GM12872 (cell line): Measurements from ENCODE around the gene ZNF488.

ENCODE experiments used
- CTCF ChIP-seq: IDR thresholded peaks from 3 replicates; pipeline ENCODE4 v1.5.1; 2011; ENCODE audit warnings: low read depth, mild to moderate bottlenecking, low read length, moderate library complexity; ENCODE audit not compliant: insufficient read depth

The ZNF488 gene

GRCh38 chr10:47370878-47371277 is 13.2 kb downstream of the ZNF488 start:
- TF ChIP-seq CTCF: no peak

- TF ChIP-seq CTCF: no peak
These were observed 13.9 kb downstream of the ZNF488 start for GRCh38 chr10:47370015-47370767.

- no peak for TF ChIP-seq CTCF
These were observed 14.7 kb downstream of the ZNF488 start for GRCh38 chr10:47369251-47369894.

- TF ChIP-seq CTCF: no peak
These were observed 15.5 kb downstream of the ZNF488 start for GRCh38 chr10:47368431-47369180.

- TF ChIP-seq CTCF: no peak
These were observed 16.4 kb downstream of the ZNF488 start for GRCh38 chr10:47367646-47368045.

- TF ChIP-seq CTCF: no peak
These were observed 17.2 kb downstream of the ZNF488 start for GRCh38 chr10:47366731-47367460.

GRCh38 chr10:47366181-47366631 is 17.9 kb downstream of the ZNF488 start:
- no peak for TF ChIP-seq CTCF
